Activated CD8-positive, alpha-beta memory T cell treated with anti-CD3 and anti-CD28 coated beads, Interleukin-2, amount 50 U/mL, for 24 hours (primary cell): ENCODE data around the gene IRF2BP2.

Source experiments
- DNase-seq: peaks from one replicate; pipeline ENCODE4 v3.0.0-alpha.2; 2020; ENCODE audit errors: extremely low read depth

IRF2BP2 gene

GRCh38 chr1:234613128-234613875 lies 3.3 kb upstream of the IRF2BP2 start:
- DNase-seq, result no peak

- no peak for DNase-seq
Measured at GRCh38 chr1:234612352-234613127, 2.6 kb upstream of the IRF2BP2 start.

- no peak for DNase-seq
Measured at GRCh38 chr1:234611847-234612351, 1.9 kb upstream of the IRF2BP2 start.

GRCh38 chr1:234611225-234611846 lies 1.4 kb upstream of the IRF2BP2 start:
- DNase-seq, result no peak

- DNase-seq, result peak; percentile 77
Measured at GRCh38 chr1:234610666-234611224, 767 bp upstream of the IRF2BP2 start.

GRCh38 chr1:234609691-234610042 lies 311 bp downstream of the IRF2BP2 start:
- DNase-seq, result no peak

- DNase-seq, result no peak
Measured at GRCh38 chr1:234608911-234609690, 877 bp downstream of the IRF2BP2 start.

GRCh38 chr1:234608025-234608910 lies 1.7 kb downstream of the IRF2BP2 start:
- DNase-seq, result peak; percentile 63

- DNase-seq, result no peak
Measured at GRCh38 chr1:234607109-234608024, 2.6 kb downstream of the IRF2BP2 start.

GRCh38 chr1:234606784-234607108 lies 3.2 kb downstream of the IRF2BP2 start:
- no peak for DNase-seq

GRCh38 chr1:234605983-234606783 lies 3.8 kb downstream of the IRF2BP2 start:
- DNase-seq, result no peak

- no peak for DNase-seq
Measured at GRCh38 chr1:234605399-234605982, 4.5 kb downstream of the IRF2BP2 start.

GRCh38 chr1:234604495-234605398 lies 5.2 kb downstream of the IRF2BP2 start:
- no peak for DNase-seq

GRCh38 chr1:234603221-234604204 lies 6.5 kb downstream of the IRF2BP2 start:
- DNase-seq, result no peak

- no peak for DNase-seq
Measured at GRCh38 chr1:234602334-234603220, 7.4 kb downstream of the IRF2BP2 start.
